Smooth muscle cell of the coronary artery (primary cell): ENCODE results near the gene FAM156A. TPM values are rescaled to one million over a fixed set of nuclear protein-coding genes. Genes with fewer than 3 reads are reported as not detected.

Experiments used
- total RNA-seq: library from RNA; depleted of rRNA; stranded (reverse); fragments of >200 nt; gene quantifications from 2 replicates; pipeline ENCODE4 v1.2.3, GENCODE V29; 2014; ENCODE audit warnings: low replicate concordance

Gene FAM156A, protein sequence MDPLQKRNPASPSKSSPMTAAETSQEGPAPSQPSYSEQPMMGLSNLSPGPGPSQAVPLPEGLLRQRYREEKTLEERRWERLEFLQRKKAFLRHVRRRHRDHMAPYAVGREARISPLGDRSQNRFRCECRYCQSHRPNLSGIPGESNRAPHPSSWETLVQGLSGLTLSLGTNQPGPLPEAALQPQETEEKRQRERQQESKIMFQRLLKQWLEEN
- 14.4 and 25.2 TPM in 2 replicates for total RNA-seq

DNA sequence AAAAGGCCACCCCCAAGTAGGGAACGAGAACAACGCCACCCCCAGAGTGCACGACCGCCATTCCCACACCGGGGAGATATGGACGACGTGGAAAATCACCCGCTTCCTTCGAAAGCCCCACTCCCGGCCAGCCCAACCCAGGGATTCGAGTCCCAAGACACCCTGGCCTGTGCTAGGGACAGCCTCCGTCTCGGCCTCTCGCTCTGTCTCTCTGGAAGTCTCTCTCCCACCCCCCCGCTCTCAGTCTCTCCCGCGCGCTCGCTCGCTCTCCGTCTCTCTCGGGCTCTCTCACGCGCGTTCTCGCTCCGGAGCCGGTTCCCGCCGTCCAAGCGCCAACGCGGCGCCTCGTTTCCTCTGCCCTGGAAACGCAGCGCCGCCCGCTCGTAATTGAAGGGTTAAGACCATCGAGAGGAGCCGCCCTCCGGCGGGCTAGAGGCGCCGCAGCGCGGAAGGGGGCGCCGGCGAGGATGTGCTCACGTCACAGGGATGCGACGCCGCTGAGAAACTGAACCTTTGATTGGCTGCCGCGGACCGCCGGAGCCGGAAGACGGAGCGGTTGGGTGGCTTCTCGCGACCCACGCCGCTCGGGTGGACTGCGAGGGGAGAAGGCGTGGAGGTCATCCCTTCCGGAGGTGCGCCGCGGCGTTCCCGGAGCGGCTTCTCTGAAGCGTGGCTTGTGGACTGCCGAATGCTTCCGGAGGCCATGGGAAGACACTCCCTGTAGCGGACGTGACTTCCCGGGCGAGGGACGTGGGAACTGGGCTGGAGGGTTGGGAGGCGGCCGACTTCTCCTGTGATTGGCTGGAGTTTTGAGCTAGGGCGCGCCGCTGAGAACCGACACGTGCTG lies at the start of gene FAM156A:
FAM156A (minus strand) TSS at position 406 of the 847 bp plus-strand sequence. CDS start 9,930 bp downstream, outside the sequence.

Other genes with a start within 250 kb of the FAM156A start
- gene SSX2B, start 207.3 kb downstream of the FAM156A start, total RNA-seq, result not detected in 2 replicates
- not detected in 2 replicates for gene SPANXN5, start 161.1 kb downstream of the FAM156A start, total RNA-seq
- gene XAGE5, start 147.2 kb downstream of the FAM156A start, total RNA-seq, result not detected in 2 replicates
- gene XAGE3, start 90.4 kb downstream of the FAM156A start, total RNA-seq, result not detected in 2 replicates
- 8.3 and 10.1 TPM in 2 replicates for gene FAM156B, start 61.2 kb downstream of the FAM156A start, total RNA-seq
- gene GPR173, start 90.3 kb upstream of the FAM156A start, total RNA-seq, result 1.4 and 4.2 TPM in 2 replicates
- 15.8 and 26.1 TPM in 2 replicates for gene TSPYL2, start 123.8 kb upstream of the FAM156A start, total RNA-seq
- gene KANTR, start 135.6 kb upstream of the FAM156A start, total RNA-seq, result 5.0 and 13.1 TPM in 2 replicates